HG02943 (cell line): ENCODE results near the gene PRRC2B.

Experiments
- ATAC-seq: cut with Tn5 transposase; IDR thresholded peaks from one replicate; pipeline ENCODE4 v1.9.1; 2021; ENCODE audit warnings: mild to moderate bottlenecking, low read depth, moderate library complexity; ENCODE audit not compliant: unreplicated experiment

The PRRC2B gene

DNA sequence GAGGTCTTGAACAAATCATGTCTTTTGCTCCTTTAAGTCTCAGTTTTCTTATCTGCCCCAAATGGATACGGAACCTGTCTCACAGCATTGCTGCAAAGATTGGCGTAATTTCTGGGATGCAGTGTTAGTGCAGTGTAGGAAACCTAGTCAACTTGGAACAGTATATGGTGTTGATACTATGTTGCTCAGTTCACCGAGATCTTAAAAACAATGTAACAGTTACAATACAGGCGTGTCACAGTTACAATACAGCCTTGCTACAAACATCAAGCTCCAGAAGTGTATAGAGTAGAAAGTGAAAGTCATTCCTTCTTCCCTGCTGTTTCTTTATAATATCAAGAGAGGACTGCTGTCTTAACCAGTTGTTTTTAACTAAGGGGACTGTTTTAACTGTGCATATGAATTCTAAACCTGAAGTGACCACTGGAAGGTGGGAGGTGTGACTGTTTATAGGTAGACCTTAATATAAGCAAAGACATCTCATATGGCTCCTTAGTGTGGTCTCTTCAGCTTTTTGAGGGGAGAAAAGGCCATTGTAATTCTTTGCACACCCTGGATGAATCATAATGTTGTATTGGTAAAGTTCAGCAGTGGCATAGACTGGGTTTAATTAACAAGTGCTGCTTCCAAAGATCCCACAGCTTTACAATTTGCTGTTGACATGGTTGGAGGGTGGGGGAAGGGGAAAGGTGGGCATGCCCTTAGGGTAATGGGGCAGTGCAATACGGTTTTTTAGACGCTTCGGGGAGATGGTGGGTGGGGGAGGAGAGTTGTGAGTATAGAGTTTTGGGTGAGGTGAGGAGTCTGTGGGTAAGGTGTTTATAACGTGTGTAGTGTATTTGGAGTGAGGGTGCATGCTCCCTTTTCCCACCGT is 12.9 kb downstream of the PRRC2B start:
- ATAC-seq: no peak

DNA sequence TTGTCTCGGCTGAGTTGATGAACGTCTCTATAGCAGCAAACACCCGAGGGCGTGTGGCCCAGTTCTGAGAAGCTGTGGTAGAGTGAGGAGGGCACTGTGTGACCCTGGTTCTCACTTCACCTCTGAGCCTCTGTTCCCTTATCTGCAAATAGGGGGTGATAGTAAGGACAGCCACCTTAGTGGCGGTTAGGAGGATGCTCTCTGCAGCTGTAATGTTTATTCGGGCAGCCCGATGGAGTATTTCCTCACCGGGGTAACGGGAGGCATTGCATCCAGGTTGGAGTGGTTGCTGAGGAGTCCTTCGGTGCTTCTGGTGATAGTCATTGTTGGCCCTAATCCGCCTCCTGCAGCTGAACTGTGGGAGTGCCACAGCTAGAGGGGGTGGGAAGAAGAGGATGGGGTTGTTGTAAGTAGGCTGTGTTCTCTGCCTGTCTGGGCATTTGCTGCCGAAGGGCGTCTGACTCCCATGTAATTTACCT is 13.9 kb downstream of the PRRC2B start:
- no peak for ATAC-seq

DNA sequence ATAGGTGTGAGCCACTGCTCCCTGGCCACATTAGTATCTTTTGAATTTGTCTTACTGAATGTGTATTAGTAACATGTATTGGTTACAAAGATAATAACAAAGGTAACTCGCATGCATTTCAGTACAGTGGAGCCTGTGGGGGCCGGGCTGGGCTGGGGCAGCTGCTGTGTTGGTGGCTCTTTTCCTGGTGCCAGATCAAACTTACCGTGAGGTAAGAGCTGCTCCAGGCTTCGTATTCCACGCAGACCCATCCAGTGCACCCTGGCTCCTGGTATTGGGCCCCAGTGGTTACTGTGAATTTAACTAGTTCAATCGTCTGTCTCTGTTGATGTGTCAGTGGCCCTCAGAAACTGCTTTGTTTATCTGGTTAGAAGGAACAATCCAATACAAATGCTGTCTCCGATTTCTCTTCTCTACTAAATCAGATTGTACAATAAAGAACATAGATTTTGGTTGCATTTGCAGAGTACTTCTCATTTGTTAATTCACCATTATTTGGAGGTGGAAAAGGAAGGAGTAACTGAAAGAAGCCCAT is 15.6 kb downstream of the PRRC2B start:
- no peak for ATAC-seq

DNA sequence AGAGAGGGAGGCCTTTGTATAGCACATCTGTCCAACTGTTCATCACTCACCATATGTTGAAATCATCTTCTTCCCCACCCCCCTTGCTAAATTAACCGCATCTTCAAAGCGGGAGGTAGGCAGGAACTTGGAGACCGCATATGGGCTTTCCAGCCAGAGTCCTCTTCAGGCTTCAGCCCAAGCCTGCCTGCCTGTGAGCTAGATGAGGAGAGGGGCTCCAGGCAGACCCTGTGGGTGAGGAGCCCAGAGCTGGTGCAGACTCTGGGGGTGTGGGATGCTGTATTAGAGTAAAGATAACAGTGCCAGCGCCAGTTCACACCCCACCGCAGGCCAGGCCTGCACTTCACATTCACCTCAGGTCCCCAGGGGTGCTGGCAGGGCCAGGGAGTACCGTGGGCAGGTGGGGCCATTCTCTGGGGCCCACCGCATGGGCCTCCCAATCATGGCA is 16.2 kb downstream of the PRRC2B start:
- no peak for ATAC-seq

DNA sequence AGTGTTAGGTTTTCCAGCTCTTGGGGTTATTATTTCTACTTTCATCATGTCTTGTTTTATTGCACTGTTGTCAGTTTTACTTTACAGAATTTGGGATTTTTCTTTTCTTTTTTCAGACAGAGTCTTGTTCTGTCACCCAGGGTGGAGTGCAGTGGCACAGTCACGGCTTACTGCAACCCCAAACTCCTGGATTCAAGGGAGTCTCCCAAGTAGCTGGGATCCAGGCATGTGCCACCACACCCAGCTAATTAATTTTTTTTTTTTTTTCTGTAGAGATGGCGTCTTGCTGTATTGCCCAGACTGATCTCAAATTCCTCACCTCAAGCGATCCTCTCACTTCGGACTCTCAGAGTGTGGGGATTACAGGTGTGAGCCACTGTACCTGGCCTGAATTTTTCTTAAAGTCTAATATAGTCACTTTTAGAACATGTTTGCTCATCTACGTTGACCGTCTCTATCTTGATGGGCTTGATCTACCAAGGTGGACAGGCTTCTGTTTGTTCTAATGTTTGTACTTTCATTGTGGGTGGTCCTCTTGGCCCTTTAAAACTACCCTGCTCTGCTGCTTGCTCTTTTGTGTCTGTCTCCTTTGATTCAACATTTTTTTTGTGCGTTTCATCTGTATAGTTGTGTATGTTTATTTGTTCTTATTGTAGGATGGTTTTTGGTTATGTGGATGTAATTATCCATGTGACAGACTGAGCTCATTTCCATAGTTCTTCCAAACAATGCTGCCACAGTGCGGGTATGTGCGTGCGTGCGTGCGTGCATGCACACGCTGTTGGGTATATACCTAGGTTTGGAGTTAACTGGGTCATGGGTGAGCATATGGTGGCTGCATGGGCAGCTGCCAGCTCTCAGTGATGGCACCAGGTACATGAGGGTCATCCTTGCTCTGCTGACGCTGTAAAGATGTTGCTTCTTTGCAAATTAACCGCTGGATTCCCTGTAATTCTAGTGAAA is 18.1 kb downstream of the PRRC2B start:
- no peak for ATAC-seq

DNA sequence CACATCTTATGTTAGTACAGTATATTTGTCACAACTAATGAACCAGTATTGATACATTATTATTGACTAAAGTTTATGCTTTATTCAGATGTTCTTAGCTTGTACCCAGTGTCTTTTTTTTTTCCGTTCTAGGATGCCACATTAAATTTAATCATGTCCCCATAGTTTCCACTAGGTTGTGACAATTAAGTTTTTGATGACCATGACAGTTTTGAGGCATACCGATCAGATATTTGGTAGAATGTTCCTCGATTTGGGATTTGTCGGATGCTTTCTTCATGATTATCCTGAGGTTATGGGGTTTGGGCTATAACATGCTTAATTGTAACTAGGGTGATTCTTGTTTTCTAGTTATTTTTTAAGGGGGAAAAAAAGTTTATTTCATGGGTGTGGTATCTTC is 22.6 kb downstream of the PRRC2B start:
- no peak for ATAC-seq

DNA sequence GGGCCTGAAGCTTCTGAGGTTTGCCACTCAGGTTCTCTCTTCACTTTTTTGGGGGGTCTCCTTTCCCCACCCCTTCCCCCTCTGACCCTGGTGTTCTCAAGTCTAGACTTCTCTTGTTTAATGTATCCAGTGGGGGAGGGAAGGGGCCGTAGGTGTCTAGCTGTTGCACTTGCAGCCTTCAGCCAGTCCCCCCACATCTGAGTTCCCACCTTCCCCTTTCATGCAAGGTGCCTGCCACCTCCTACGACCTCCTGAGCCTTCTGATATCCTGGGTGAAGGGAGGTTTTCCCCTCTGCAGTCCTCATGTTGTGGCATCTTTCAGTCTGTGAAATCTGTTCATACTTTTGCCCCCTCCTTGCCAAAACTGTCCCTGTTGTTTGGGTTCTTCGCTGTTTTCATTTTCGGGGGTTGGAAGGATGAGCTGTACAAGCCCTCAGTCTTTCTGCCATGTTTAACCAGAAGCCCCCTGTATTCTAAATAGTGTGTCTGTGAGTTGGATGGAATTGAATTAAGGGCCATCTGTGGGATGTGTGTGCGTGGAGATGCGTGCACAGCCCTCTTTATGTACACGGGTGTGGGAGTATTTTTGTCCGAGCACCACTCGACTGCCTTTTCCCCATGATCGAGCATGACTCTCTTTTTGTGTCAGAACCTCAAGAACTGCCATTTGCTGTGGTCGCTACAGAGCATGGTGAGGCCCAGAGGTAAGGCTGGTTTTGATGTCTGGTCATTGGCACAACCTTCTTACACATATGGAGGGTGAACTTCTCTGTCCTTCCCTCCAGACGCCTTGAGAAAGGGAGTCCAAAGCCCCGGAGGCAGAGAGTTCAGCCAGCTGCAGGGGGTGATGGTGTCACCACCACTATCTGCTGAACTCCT is 23.6 kb downstream of the PRRC2B start:
- no peak for ATAC-seq

DNA sequence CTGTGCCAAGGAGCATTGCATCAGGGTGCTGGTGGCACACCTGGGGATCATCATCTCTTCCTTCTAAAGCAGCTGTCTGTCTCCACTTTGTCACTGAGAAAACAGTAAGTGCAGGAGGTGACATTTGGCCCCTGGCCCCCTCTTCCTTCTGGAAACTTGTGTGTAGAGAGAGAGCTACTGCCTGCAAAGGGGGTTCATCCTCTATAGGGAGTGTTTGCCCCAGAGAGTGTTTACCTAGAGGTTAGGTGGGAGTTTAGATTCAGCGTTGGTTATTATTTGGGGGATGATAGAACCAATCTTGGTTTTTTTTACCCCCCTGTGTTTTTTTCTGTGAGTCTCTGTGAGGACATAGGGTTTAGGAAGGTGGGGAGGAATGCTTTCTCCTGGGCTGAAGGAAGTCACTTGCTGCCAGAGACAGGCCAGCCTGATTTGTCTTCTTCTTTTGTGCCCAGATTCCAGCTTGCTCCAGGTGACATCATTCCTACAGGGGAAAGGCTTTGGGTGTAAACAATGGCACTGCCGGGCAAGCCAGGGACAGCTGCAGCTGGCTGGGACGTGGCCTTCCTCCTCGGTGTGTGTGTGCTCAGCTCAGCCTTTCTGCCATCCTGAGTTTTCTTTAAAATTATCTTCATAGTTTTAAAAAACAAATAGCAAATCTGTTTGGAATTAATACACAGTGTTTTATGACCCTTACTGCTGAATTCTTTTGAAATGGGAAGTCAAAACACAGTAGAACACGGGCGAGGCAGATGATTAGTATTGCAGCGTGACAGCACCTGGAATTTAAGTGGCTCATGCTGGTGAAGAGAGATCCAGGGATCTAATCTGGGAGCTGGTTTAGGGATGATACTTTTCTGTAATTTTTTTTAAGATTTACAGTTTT is 24.5 kb downstream of the PRRC2B start:
- ATAC-seq: no peak

DNA sequence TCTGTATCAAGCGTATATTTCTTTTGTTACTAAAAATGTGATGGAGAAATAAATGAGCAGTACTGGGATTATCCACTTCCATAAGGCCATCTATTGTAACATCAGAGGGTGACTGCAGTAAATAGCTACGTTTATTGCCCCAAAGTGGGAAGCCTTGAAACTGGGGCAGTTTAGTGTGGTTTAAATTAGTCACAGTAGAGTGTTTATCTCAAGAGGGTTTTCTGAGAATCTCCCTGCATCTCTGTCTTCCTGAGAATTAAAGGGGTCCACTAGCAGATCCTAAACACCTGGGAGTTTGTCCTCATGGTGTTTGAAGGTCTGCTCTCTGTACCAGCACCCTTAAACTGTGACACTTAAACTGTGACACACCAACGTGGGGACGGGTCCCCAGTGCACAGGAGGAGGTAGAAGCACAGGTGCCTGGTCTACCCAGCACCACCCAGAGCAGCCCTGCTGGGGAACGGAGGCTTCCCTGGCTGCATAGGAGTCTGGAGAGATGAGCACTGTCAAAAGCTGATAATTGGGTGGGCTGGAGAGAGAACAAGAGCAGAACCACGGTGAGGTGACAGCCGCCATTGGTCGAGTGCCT is 25.2 kb downstream of the PRRC2B start:
- ATAC-seq: no peak

DNA sequence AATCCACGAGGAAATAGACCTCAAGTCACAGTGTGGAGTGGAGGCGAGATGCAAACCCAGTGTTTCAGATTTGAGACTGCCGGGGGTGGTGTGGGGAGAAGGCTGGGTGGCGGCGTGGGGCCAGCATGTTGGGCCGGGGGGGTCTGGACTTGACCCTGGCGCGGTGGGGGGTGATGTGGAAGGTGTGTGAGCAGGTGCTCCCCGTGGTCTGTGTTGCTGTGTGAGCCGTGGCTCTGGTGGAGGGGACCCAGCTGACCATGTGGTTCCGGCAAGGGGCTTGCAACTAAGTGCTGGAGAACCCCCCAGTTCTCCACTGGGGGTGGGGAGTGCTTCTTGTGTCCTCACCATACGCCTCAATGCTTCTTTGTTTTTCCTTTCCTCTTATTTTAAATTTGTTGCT is 25.8 kb downstream of the PRRC2B start:
- no peak for ATAC-seq

DNA sequence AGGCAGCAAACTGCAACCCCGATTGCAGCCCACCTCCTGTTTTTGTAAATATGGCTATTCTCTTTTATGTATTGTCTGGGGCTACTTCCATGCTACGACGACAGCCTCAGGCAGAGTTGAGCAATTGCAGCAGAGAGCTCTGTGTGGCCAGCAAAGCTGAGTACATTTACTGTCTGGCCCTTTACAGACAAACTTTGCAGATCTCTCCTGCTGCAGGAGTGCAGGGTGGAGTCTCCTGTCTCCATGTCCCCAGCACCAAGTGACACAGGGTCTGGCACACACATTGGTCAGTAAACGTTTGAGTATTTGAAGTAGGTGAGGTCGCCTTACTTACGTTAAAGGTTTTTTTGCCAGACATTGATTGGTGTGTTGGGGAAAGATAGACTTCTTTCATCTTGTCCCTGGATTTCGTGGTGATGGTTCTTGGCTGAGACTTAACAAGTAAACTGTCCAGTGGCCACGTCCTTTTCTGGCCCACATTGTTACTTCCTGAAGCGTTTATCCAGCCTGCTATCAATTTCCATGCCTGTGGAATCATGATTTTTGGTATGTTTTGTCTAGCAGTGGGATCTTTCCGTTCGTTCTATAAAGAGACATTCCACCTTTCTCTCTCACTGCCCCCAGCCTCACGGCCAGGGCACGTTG is 27.2 kb downstream of the PRRC2B start:
- no peak for ATAC-seq

DNA sequence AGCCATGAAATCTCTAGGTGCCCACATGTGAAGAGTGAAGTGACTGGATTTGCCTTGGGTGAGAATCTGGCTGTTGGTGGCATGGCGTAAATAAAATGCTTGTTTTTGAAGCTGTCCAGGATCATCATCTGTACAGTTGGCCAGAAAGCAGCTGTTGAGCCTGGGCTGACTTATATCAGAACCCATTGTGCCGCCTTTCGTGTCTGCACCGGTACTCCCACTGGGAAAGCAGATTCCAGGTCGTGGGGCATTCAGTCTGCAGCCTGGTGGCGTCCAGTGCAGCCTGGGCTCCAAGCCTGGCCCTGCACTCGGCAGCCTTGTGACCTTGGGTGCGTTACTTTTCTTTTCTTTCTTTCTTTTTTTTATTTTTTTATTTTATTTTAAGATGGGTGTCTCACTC is 27.8 kb downstream of the PRRC2B start:
- ATAC-seq: no peak

DNA sequence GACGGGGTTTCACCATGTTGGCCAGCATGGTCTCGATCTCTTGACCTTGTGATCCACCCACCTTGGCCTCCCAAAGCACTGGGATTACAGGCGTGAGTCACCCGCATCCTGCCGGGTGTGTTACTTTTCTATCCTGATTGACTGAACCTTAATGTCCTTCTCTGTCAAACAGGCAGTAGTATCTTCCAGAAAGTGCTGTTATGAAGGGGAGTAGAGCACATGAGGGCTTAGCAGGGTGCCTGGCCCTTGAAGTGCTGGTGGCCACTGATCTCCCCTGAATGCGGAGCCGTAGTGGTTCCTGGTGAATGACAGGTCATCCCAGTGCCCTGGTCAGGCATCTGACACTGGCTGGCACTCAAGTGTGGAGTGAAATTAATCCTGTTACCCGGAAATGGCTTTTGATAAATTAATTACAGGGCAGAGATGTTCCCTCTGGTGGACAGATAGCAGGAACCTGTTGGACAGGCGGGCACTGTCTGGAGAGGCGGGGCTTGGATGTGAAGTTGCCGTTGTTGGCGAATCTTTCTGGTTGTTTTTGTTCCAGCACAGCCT is 28.4 kb downstream of the PRRC2B start:
- no peak for ATAC-seq

DNA sequence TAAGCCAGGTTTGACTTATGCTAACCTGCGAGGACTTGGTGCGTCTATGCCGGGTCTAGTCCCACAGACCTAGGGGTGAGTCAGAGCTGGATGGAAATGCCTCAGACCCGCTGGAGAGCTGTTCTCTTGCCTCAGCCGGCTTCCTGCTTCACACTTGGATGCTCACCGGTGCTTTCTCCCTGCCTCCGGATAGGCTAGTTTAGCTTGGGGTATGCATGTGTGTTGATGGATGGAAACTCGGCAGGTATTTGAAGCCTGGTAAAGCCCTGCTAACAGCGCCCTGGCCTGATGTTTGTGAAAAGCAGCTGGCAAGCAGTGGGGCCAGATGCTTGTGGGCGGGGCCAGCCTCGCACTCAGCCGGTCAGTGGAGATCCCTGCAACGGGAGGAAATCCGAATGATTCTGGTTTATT is 29.3 kb downstream of the PRRC2B start:
- no peak for ATAC-seq

DNA sequence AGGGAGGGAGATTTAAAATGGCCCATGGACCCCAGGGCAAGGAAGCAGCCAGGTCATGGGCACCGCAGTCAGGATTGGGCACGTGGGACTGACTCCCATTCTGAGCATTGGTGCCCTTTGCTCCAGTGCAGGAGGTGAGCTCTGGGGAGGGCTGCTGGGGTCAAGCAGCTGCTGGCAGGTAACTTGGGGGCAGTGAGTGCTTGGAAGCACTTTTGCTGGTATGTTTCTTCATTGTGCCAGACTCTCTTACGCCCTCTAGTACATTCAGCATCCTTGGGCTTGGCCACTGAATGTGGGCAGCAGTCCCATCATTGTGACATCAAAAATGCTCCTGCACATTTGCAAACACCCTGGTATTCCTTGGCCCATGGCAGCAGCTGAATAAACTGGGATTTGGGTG is 32.7 kb downstream of the PRRC2B start:
- no peak for ATAC-seq

DNA sequence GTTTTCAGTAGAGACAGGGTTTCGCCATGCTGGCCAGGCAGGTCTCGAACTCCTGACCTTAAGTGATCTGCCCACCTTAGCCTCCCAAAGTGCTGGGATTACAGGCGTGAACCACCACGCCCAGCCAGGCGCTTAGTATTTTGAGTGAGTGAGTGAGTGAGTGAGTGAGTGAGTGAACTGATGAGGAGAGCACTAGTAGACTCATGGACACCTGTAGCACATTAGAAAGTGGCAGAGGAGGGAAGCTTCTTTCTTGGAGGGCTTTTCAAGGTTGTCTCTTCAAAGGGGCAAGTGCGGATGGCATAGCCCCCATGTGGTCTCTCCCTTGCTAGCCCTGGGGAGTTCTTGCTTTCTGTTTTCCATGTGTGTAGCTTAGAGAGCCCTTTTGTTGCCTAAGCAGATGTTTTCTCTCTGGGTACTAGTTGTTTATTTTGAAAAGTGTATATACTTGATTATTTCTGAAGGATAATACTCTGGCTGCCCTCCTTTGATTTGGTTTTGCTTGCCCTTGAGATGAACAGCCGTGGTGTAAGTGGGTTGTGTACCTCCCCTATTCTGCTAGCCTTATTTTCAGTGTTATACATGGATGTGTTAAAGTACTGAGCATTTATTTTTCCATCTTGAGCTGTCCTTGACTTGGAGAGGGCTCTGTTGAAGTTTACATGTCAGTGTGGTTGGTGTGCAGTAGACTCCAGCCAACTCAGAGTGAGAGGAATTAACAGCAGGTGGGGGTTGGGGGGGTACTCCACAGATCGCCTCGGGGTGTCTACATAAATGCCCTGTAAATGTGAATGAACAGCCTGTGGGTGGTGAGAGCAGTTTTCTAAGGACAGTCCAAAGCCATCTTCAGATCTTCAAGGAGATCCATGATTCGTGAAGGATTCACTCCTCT is 35.5 kb downstream of the PRRC2B start:
- no peak for ATAC-seq

DNA sequence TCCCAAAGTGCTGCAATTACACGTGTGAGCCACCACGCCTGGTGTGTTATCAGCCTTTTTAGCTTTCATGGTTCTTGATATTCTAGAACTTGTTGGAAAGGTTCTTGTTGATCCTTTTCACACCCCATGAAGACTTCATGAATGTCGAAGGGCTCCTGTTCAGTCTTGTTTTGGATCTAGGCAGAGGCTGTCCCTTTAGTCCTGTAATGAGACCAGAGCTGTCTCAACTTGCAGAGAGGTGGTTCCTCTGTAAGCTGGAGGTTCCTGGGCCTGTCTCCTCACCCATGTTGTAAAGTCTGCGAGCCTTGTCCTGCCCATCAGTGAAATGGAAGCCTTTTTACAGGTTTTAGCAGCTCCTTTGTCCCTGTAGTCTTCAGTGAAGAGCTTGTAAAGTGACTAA is 38.2 kb downstream of the PRRC2B start:
- ATAC-seq: no peak
